GM10248 (cell line): ENCODE measurements around the gene MEFV.

Experiments
- CTCF ChIA-PET: fragments of 300-600 bp; sonication (Branson Sonifier 250); formaldehyde crosslinking; extraction: SDS; loops from one replicate; lab custom pipeline; 2021; ENCODE audit warnings: antibody characterized with exemption; lab: Yijun Ruan, JAX
- POLR2A ChIA-PET: fragments of 350-650 bp; sonication (Branson Sonifier 250); formaldehyde crosslinking; extraction: SDS; loops from one replicate; lab custom pipeline; 2020; ENCODE audit warnings: antibody characterized with exemption; lab: Yijun Ruan, JAX
- DNase-seq: peaks from one replicate; pipeline ENCODE4 v3.0.0; 2012; ENCODE audit errors: extremely low spot score
- CTCF ChIP-seq: IDR thresholded peaks from 2 replicates; pipeline ENCODE4 v1.5.1; 2012; ENCODE audit warnings: mild to moderate bottlenecking, low read depth; ENCODE audit errors: extremely low read depth, missing control alignments, control extremely low read depth

The MEFV gene

GRCh38 chr16:3246002-3246401 is 10.4 kb downstream of the MEFV start:
- CTCF ChIA-PET = interaction anchor here (1.4 kb wide), 1 partner anchor 84 kb away, joined by 4 read pairs; no protein-coding TSS in a partner anchor
- POLR2A ChIA-PET = no interaction called here

DNA sequence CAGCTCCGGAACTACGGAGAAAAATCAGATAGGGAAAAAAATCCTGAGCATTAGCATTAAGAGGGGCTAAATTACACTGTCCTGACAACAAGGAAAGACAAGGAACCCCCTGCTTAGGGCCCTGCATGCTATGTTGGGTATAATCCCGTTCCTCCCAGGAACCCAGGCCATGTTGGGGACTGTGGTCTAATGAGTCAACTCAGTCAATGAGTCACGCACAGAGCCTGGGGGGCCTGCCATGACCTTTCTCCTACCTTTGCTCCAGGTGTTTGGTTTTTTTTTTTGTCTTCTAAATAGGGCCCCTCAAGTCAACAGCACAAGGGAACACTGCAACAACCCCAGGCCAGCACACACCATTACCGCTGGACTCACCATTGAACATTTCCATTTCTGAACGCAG is 12.6 kb downstream of the MEFV start:
- TF ChIP-seq CTCF = no peak
- DNase-seq = no peak
- ChIA-PET POLR2A (no interaction called here), CTCF (interaction anchor here (1.5 kb wide), 1 partner anchor 10 kb away, joined by 3 read pairs; no protein-coding TSS in a partner anchor)

More at GRCh38 chr16:3246002-3246401, 10.4 kb downstream of the MEFV start:
- no peak for TF ChIP-seq CTCF
- DNase-seq = no peak

DNA sequence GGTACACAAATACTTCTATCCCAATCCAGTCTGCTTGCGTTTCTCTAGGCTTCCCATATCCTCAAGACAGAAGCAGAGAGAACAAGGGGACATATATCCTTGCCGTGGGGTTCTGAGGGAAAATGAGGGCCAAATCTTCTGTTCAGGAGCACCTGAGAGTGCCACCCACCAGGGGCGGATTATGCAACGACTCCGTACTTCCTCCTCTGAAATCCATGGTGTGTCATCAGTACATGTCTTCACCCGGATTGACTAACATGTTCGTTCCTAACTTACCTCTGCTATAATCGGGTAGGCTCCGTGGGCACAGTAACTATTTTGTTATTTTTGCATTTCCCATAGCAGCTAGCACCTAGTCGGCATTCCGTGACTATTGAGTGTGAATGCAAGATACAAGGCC is 13.7 kb downstream of the MEFV start:
- TF ChIP-seq CTCF = no peak
- DNase-seq = no peak
- ChIA-PET POLR2A (no interaction called here), CTCF (interaction anchor here (1.5 kb wide), 1 partner anchor 22 kb away, joined by 3 read pairs; no protein-coding TSS in a partner anchor)

- POLR2A ChIA-PET = no interaction called here
- no peak for TF ChIP-seq CTCF
- DNase-seq = no peak
- CTCF ChIA-PET = interaction anchor here (0.7 to 1.5 kb wide), 2 partner anchors 16 to 23 kb away, joined by 3 read pairs; no protein-coding TSS in a partner anchor
Observed at GRCh38 chr16:3241761-3242160, 14.7 kb downstream of the MEFV start.

- no peak for DNase-seq
- ChIA-PET POLR2A (no interaction called here), CTCF (no interaction called here)
- no peak for TF ChIP-seq CTCF
Observed at GRCh38 chr16:3235856-3236669, 20.4 kb downstream of the MEFV start.

GRCh38 chr16:3234857-3235561 is 21.4 kb downstream of the MEFV start, which contains the start of gene ZNF200:
ZNF200 (minus strand) TSS chr16:3235158; CDS start chr16:3233755, 1,403 bp downstream.
- ChIA-PET CTCF (interaction anchor here (1.3 kb wide), 1 partner anchor 9 kb away, joined by 3 read pairs; no protein-coding TSS in a partner anchor), POLR2A (interaction anchor here (1.0 kb wide), 1 partner anchor 48 kb away, joined by 4 read pairs; the partner anchor contains the start of gene ZNF263)
- DNase-seq = peak; percentile 98
- TF ChIP-seq CTCF = no peak
